GM12878 (cell line): ENCODE measurements around the gene CRYL1. TPM values are rescaled to one million over a fixed set of nuclear protein-coding genes. Genes with fewer than 3 reads are reported as not detected.

Source experiments
- CBX3 ChIP-seq: fragments of 200-600 bp; sonication (generic); IDR thresholded peaks from 2 replicates; pipeline ENCODE4 v1.6.1; 2016; ENCODE audit warnings: low read depth, borderline replicate concordance
- POLR2AphosphoS5 ChIP-seq: IDR thresholded peaks from 2 replicates; pipeline ENCODE4 v1.6.1; 2011; ENCODE audit warnings: mild to moderate bottlenecking, low read length, inconsistent platforms
- POU2F2 ChIP-seq: IDR thresholded peaks from 3 replicates; pipeline ENCODE4 v1.6.1; 2011; ENCODE audit warnings: low read depth, mild to moderate bottlenecking, low read length, borderline replicate concordance
- RCOR1 ChIP-seq: conservative IDR thresholded peaks from 2 replicates; pipeline ENCODE4 v1.6.1; 2012; ENCODE audit warnings: low read depth, low read length, improper control_type of control experiment
- SPI1 ChIP-seq: IDR thresholded peaks from 2 replicates; pipeline ENCODE4 v1.6.1; 2011; ENCODE audit warnings: low read depth, mild to moderate bottlenecking, low read length, moderate library complexity, borderline replicate concordance; ENCODE audit not compliant: insufficient read depth
- polyA plus RNA-seq, 11 experiments: library from polyadenylated mRNA; depleted of rRNA in 4 of 11; unstranded in 6 of 11; stranded (reverse) in 5 of 11; fragments of >200 nt; fragmentation: Nextera tagmentation in 4 of 11; fragmentation: Illumina TruSeq in 1 of 11; extraction: Ambion mirVana in 4 of 11; extraction: Trizol in 1 of 11; gene quantifications; 1 replicate in 1 of 11; 2 replicates in 10 of 11; pipeline versions ENCODE4 v1.2.1 to v1.2.3, GENCODE V29; 2011 to 2016; ENCODE audit warnings: inconsistent platforms in 2 of 11, missing spikeins in 2 of 11, low read depth in 1 of 11
- total RNA-seq, 4 experiments: library from RNA; depleted of rRNA in 3 of 4; stranded (reverse); fragments of >200 nt in 3 of 4; fragmentation: Illumina TruSeq in 1 of 4; extraction: Trizol in 1 of 4; gene quantifications; 2 replicates each; pipeline versions ENCODE4 v1.2.1 to v1.2.3, GENCODE V29; 2013 to 2021
- TF ChIP-seq, protein P1 (sequence below): IDR thresholded peaks from 2 replicates; pipeline ENCODE4 v1.6.1; 2011; ENCODE audit warnings: low read depth, low read length, improper control_type of control experiment, borderline replicate concordance
- TF ChIP-seq, protein P2 (sequence below): fragments of 450-650 bp; formaldehyde crosslinking; IDR thresholded peaks from 2 replicates; pipeline ENCODE4 v1.4.0; 2020; ENCODE audit warnings: mild to moderate bottlenecking, moderate library complexity
- TF ChIP-seq, protein P3 (sequence below): IDR thresholded peaks from 2 replicates; pipeline ENCODE4 v1.6.1; 2012; ENCODE audit warnings: low read depth, low read length, improper control_type of control experiment

The CRYL1 gene
- total and polyA plus RNA-seq, 10 of the 15 experiments (the other 5 are each of a cell fraction or from before 2014, with no cell fraction given): 5.5 to 36.7 (median 12.2) TPM

DNA sequence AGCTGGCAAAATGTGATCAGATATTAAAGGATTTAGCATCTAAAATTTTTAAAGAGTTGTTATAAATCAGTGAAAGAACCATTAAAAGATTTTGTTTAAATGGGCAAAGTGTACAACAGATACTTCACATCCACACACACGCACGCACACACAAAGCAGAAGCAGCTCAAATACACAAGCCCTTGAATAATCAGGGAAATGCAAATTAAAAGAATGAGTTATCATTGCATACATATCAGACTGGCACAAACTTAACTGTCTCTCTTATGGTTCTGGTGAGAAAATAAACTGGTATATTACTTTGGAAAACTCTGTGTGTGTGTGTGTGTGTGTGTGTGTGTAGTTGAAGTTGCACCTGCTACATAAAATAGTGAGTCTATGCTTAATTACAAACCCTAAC, 59.3 kb downstream of the CRYL1 start (continued):
- TF ChIP-seq, protein P1, sequence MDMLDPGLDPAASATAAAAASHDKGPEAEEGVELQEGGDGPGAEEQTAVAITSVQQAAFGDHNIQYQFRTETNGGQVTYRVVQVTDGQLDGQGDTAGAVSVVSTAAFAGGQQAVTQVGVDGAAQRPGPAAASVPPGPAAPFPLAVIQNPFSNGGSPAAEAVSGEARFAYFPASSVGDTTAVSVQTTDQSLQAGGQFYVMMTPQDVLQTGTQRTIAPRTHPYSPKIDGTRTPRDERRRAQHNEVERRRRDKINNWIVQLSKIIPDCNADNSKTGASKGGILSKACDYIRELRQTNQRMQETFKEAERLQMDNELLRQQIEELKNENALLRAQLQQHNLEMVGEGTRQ: no peak
- TF ChIP-seq RCOR1 (no peak), POLR2AphosphoS5 (no peak), SPI1 (no peak), POU2F2 (no peak), CBX3 (no peak)
- TF ChIP-seq, protein P2, sequence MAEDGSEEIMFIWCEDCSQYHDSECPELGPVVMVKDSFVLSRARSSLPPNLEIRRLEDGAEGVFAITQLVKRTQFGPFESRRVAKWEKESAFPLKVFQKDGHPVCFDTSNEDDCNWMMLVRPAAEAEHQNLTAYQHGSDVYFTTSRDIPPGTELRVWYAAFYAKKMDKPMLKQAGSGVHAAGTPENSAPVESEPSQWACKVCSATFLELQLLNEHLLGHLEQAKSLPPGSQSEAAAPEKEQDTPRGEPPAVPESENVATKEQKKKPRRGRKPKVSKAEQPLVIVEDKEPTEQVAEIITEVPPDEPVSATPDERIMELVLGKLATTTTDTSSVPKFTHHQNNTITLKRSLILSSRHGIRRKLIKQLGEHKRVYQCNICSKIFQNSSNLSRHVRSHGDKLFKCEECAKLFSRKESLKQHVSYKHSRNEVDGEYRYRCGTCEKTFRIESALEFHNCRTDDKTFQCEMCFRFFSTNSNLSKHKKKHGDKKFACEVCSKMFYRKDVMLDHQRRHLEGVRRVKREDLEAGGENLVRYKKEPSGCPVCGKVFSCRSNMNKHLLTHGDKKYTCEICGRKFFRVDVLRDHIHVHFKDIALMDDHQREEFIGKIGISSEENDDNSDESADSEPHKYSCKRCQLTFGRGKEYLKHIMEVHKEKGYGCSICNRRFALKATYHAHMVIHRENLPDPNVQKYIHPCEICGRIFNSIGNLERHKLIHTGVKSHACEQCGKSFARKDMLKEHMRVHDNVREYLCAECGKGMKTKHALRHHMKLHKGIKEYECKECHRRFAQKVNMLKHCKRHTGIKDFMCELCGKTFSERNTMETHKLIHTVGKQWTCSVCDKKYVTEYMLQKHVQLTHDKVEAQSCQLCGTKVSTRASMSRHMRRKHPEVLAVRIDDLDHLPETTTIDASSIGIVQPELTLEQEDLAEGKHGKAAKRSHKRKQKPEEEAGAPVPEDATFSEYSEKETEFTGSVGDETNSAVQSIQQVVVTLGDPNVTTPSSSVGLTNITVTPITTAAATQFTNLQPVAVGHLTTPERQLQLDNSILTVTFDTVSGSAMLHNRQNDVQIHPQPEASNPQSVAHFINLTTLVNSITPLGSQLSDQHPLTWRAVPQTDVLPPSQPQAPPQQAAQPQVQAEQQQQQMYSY (CRISPR knock-in tag): no peak
- TF ChIP-seq, protein P3, sequence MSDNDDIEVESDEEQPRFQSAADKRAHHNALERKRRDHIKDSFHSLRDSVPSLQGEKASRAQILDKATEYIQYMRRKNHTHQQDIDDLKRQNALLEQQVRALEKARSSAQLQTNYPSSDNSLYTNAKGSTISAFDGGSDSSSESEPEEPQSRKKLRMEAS: no peak
- TF ChIP-seq, all 136 proteins: peak for 0
